K562 (cell line): Measurements from ENCODE around the gene COG2. TPM values are rescaled to one million over a fixed set of nuclear protein-coding genes. Genes with fewer than 3 reads are reported as not detected.

Experiments
- ATAC-seq: fragments of 200-7000 bp; cut with Tn5 transposase; 3 replicates; pipeline ENCODE4 v1.9.1; 2020; ENCODE audit warnings: moderate library complexity
- BruUV-seq: library from RNA; stranded (reverse); fragments of 400-500 nt; replicated peaks from 2 replicates; lab custom pipeline; 2021; lab: Mats Ljungman, UMichigan
- CTCF ChIA-PET: fragments of 300-600 bp; formaldehyde crosslinking; extraction: SDS; loops from one replicate; lab custom pipeline; 2021; ENCODE audit warnings: low intra/inter-chr PET ratio; lab: Yijun Ruan, JAX
- POLR2A ChIA-PET: fragments of 300-600, 350-650 bp; sonication (Branson Sonifier 250); formaldehyde crosslinking; extraction: SDS; loops from one replicate; lab custom pipeline; 2021; ENCODE audit warnings: antibody characterized with exemption, inconsistent platforms; lab: Yijun Ruan, JAX
- DNase-seq, 4 experiments: peaks; one replicate each; pipeline versions ENCODE4 v3.0.0 to v3.0.0-alpha.2; 2011 to 2018; ENCODE audit warnings: low spot score in 3 of 4, mixed read lengths in 3 of 4; ENCODE audit errors: extremely low read depth in 1 of 4
- FAIRE-seq: peaks from 2 replicates; lab custom pipeline; 2011; peaks lifted over from hg19 to GRCh38; lab: Jason Lieb, UNC
- H2AFZ ChIP-seq: 2 replicates; pipeline ENCODE4 v1.6.0; 2011; ENCODE audit warnings: low read depth, low read length, control low read depth, inconsistent platforms
- H3K27ac ChIP-seq: fragments of 200-600 bp; 3 replicates; pipeline ENCODE4 v1.8.0; 2011; ENCODE audit warnings: low read depth, mild to moderate bottlenecking, control low read depth, inconsistent platforms, low read length, moderate library complexity, mixed read lengths; ENCODE audit errors: extremely low read depth
- H3K27me3 ChIP-seq, 2 experiments: fragments of 300-600 bp in 1 of 2; 2 replicates in 1 of 2; 3 replicates in 1 of 2; pipeline versions ENCODE4 v1.6.0 to v1.8.0; 2011; ENCODE audit warnings: inconsistent platforms in 2 of 2, low read length in 2 of 2, mild to moderate bottlenecking in 1 of 2, mixed read lengths in 1 of 2, moderate library complexity in 1 of 2; ENCODE audit not compliant: control insufficient read depth in 2 of 2, insufficient read depth in 2 of 2
- H3K36me3 ChIP-seq: fragments of 300-600 bp; 3 replicates; pipeline ENCODE4 v1.8.0; 2011; ENCODE audit warnings: mild to moderate bottlenecking, low read length, inconsistent platforms; ENCODE audit not compliant: control insufficient read depth, insufficient read depth
- H3K4me1 ChIP-seq, 2 experiments: fragments of 200-600 bp in 1 of 2; replicated peaks in 1 of 2; 2 replicates in 1 of 2; 3 replicates in 1 of 2; pipeline versions ENCODE4 v1.5.1 to v1.8.0; 2011; ENCODE audit warnings: inconsistent platforms in 2 of 2, low read length in 2 of 2, mild to moderate bottlenecking in 1 of 2, mixed read lengths in 1 of 2, moderate library complexity in 1 of 2; ENCODE audit not compliant: control insufficient read depth in 2 of 2, insufficient read depth in 2 of 2
- H3K4me2 ChIP-seq: 2 replicates; pipeline ENCODE4 v1.6.1; 2011; ENCODE audit warnings: low read length, control low read depth, inconsistent platforms, mixed read lengths; ENCODE audit not compliant: insufficient read depth
- H3K4me3 ChIP-seq: fragments of 200-600 bp; sonication (generic), shearing (Covaris generic); 2 replicates; pipeline ENCODE4 v1.5.1; 2016; ENCODE audit warnings: control low read depth, inconsistent platforms
- H3K79me2 ChIP-seq: fragments of 200-600 bp; 3 replicates; pipeline ENCODE4 v1.8.0; 2011; ENCODE audit warnings: low read length, inconsistent platforms; ENCODE audit not compliant: control insufficient read depth, insufficient read depth
- H3K9ac ChIP-seq, 2 experiments: 2 replicates each; pipeline versions ENCODE4 v1.6.0 to v1.6.1; 2011; ENCODE audit warnings: low read depth in 2 of 2, low read length in 2 of 2, control low read depth in 1 of 2, inconsistent platforms in 1 of 2, mild to moderate bottlenecking in 1 of 2, mixed read lengths in 1 of 2; ENCODE audit not compliant: insufficient read depth in 1 of 2
- H3K9me1 ChIP-seq: one replicate; pipeline ENCODE4 v1.6.0; 2011; ENCODE audit warnings: inconsistent platforms, mild to moderate bottlenecking, low read length, moderate library complexity; ENCODE audit not compliant: control insufficient read depth, insufficient read depth
- H3K9me3 ChIP-seq: replicated peaks from 2 replicates; pipeline ENCODE4 v1.5.1; 2011; ENCODE audit warnings: low read depth, low read length, inconsistent platforms; ENCODE audit not compliant: control insufficient read depth, insufficient read depth
- H4K20me1 ChIP-seq: replicated peaks from 2 replicates; pipeline ENCODE4 v1.6.1; 2011; ENCODE audit warnings: low read length, inconsistent platforms, mixed read lengths; ENCODE audit not compliant: control insufficient read depth, insufficient read depth
- ETS2 ChIP-seq: IDR thresholded peaks from 2 replicates; pipeline ENCODE4 v1.6.1; 2016; ENCODE audit warnings: borderline replicate concordance, missing genetic modification characterization, mild to moderate bottlenecking, moderate library complexity, missing compliant biosample characterization; ENCODE audit not compliant: poor library complexity, severe bottlenecking
- ETV6 ChIP-seq, 3 experiments: fragments of 150-350 bp in 1 of 3; sonication (generic) in 1 of 3; formaldehyde crosslinking in 1 of 3; IDR thresholded peaks; 2 replicates each; pipeline versions ENCODE4 v1.6.1 to v1.8.0; 2014 to 2022; ENCODE audit warnings: borderline replicate concordance in 2 of 3, low read depth in 2 of 3, antibody characterized with exemption in 1 of 3, low read length in 1 of 3, mild to moderate bottlenecking in 1 of 3, missing genetic modification reagents in 1 of 3
- MYBL2 ChIP-seq, 2 experiments: fragments of 450-650 bp in 1 of 2; sonication (generic) in 1 of 2; formaldehyde crosslinking in 1 of 2; IDR thresholded peaks; 2 replicates each; pipeline versions ENCODE4 v1.6.1 to v1.8.1; 2017 to 2022; ENCODE audit warnings: borderline replicate concordance in 1 of 2, inconsistent platforms in 1 of 2, low read depth in 1 of 2, mild to moderate bottlenecking in 1 of 2, missing genetic modification reagents in 1 of 2, moderate library complexity in 1 of 2
- NR1H2 ChIP-seq: sonication (generic); formaldehyde crosslinking; IDR thresholded peaks from 2 replicates; pipeline ENCODE4 v1.4.0; 2020; ENCODE audit warnings: mild to moderate bottlenecking, missing genetic modification reagents
- STAT5A ChIP-seq: IDR thresholded peaks from 2 replicates; pipeline ENCODE4 v1.6.1; 2012; ENCODE audit warnings: low read length, inconsistent platforms, borderline replicate concordance
- XRCC4 ChIP-seq: IDR thresholded peaks from one replicate; pipeline ENCODE4 v1.6.1; 2011; ENCODE audit not compliant: insufficient read depth, insufficient read length; ENCODE audit errors: extremely low read depth
- YY1 ChIP-seq, 3 experiments: IDR thresholded peaks; 2 replicates each; pipeline ENCODE4 v1.6.1; 2011; ENCODE audit warnings: low read length in 2 of 3, mild to moderate bottlenecking in 2 of 3, moderate library complexity in 2 of 3, borderline replicate concordance in 1 of 3, control low read depth in 1 of 3, low read depth in 1 of 3; ENCODE audit not compliant: insufficient read depth in 3 of 3, insufficient replicate concordance in 2 of 3, control insufficient read depth in 1 of 3, insufficient read length in 1 of 3; ENCODE audit errors: extremely low read depth in 1 of 3
- ZC3H4 ChIP-seq: sonication (generic); formaldehyde crosslinking; IDR thresholded peaks from 2 replicates; pipeline ENCODE4 v1.9.0; 2021; ENCODE audit warnings: missing genetic modification reagents, borderline replicate concordance
- WGBS: fragments of 100-300 bp; shearing (Covaris generic); methylation state at CpG from one replicate; pipeline ENCODE4 v1.1.6; 2016; ENCODE audit warnings: low coverage, mixed read lengths; ENCODE audit not compliant: insufficient coverage; ENCODE audit errors: missing lambda C conversion rate; 5-methylcytosine and 5-hydroxymethylcytosine counted together
- in situ Hi-C: fragments of 300-500 bp; cut with MboI; formaldehyde crosslinking; loops from 4 replicates; pipeline ENCODE4 v1.15.0; 2018; ENCODE audit warnings: inconsistent platforms, mixed read lengths
- intact Hi-C: fragments of 100-400 bp; cut with micrococcal nuclease; formaldehyde crosslinking; loops from 2 replicates; pipeline ENCODE4 v1.14.2; 2022
- polyA plus RNA-seq, 8 experiments: library from polyadenylated mRNA; depleted of rRNA in 4 of 8; stranded (reverse) in 5 of 8; unstranded in 3 of 8; fragments of >200 nt; fragmentation: Nextera tagmentation in 2 of 8; fragmentation: Illumina TruSeq in 1 of 8; extraction: Ambion mirVana in 2 of 8; extraction: Trizol in 1 of 8; gene quantifications; 2 replicates each; pipeline versions ENCODE4 v1.2.1 to v1.2.3, GENCODE V29; 2011 to 2014; ENCODE audit warnings: inconsistent platforms in 1 of 8, missing spikeins in 1 of 8
- total RNA-seq, 7 experiments: library from RNA; depleted of rRNA in 6 of 7; stranded (reverse); fragments of >200 nt in 6 of 7; fragmentation: Illumina TruSeq in 2 of 7; extraction: Trizol in 2 of 7; gene quantifications; 2 replicates each; pipeline versions ENCODE4 v1.2.1 to v1.2.3, GENCODE V29; 2011 to 2021; ENCODE audit warnings: low replicate concordance in 1 of 7
- TF ChIP-seq, protein P1 (sequence below): fragments of 200-800 bp; sonication (Bioruptor generic); IDR thresholded peaks from 2 replicates; pipeline ENCODE4 v1.6.1; 2017; ENCODE audit warnings: missing genetic modification characterization, missing compliant biosample characterization

The COG2 gene
- total and polyA plus RNA-seq, 9 of the 15 experiments (the other 6 are each of a cell fraction or from before 2014, with no cell fraction given): 22.0 to 51.7 (median 33.3) TPM

GRCh38 chr1:230622151-230622550 is 20.1 kb upstream of the COG2 start:
- TF ChIP-seq ETV6 (IDR thresholded peaks at IDR 0.05; ENCODE audit: borderline replicate concordance in 1 of 2, low read depth in 2 of 2, low read length in 1 of 2): no peak
- no peak for TF ChIP-seq ETV6 (CRISPR knock-in tag; IDR thresholded peaks at IDR 0.05; ENCODE audit: borderline replicate concordance)
- TF ChIP-seq XRCC4: no peak
- no peak for TF ChIP-seq YY1 (IDR thresholded peaks at IDR 0.05; ENCODE audit: borderline replicate concordance in 1 of 3, control insufficient read depth in 1 of 3, extremely low read depth in 1 of 3, insufficient read depth in 3 of 3, insufficient read length in 1 of 3, insufficient replicate concordance in 2 of 3, low read depth in 1 of 3, low read length in 2 of 3)
- TF ChIP-seq, protein P1, sequence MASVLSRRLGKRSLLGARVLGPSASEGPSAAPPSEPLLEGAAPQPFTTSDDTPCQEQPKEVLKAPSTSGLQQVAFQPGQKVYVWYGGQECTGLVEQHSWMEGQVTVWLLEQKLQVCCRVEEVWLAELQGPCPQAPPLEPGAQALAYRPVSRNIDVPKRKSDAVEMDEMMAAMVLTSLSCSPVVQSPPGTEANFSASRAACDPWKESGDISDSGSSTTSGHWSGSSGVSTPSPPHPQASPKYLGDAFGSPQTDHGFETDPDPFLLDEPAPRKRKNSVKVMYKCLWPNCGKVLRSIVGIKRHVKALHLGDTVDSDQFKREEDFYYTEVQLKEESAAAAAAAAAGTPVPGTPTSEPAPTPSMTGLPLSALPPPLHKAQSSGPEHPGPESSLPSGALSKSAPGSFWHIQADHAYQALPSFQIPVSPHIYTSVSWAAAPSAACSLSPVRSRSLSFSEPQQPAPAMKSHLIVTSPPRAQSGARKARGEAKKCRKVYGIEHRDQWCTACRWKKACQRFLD (CRISPR knock-in tag): no peak
- no peak for TF ChIP-seq ZC3H4 (CRISPR knock-in tag)
- TF ChIP-seq MYBL2 (IDR thresholded peaks at IDR 0.05; ENCODE audit: low read depth): no peak
- no peak for TF ChIP-seq MYBL2 (CRISPR knock-in tag; IDR thresholded peaks at IDR 0.05; ENCODE audit: borderline replicate concordance)
- no peak for TF ChIP-seq NR1H2
- TF ChIP-seq STAT5A: no peak
- no peak for TF ChIP-seq ETS2 (tag)
- no peaks in the 10 kb centered on the region for H3K36me3 ChIP-seq
- no peak overlapping the region for H2AFZ ChIP-seq
- ChIA-PET POLR2A (interaction anchor here (0.6 kb wide), 1 partner anchor 440 kb away, joined by 3 read pairs; no protein-coding TSS in a partner anchor), CTCF (no interaction called here)
- intact Hi-C loops (no loop called here), in situ Hi-C loops (no loop called here)
- 0% methylated on average over 4 of the region's 4 CpGs for WGBS
- H4K20me1 ChIP-seq: no peaks in the 10 kb centered on the region
- no peak overlapping the region for H3K9ac ChIP-seq
- H3K4me1 ChIP-seq: no peaks in the 10 kb centered on the region; a peak in 1 of 5 replicates
- H3K4me3 ChIP-seq: no peak overlapping the region
- BruUV-seq: no TSS peak
- H3K27me3 ChIP-seq: peaks cover 12 to 32% of the 10 kb centered on the region in 2 experiments
- no peak overlapping the region for H3K4me2 ChIP-seq
- DNase-seq: no peak
- H3K9me3 ChIP-seq: no peaks in the 10 kb centered on the region
- no peak overlapping the region for H3K27ac ChIP-seq
- H3K9me1 ChIP-seq: no peaks in the 10 kb centered on the region
- no peak for FAIRE-seq
- no peak for ATAC-seq
- H3K79me2 ChIP-seq: no peaks in the 10 kb centered on the region
